ENCODE results near the gene KCNK4. TPM values are rescaled to one million over a fixed set of nuclear protein-coding genes. Genes with fewer than 3 reads are reported as not detected.

KCNK4 gene
- total RNA-seq, 1 donor from 2014 or later = 0.52 TPM

DNA sequence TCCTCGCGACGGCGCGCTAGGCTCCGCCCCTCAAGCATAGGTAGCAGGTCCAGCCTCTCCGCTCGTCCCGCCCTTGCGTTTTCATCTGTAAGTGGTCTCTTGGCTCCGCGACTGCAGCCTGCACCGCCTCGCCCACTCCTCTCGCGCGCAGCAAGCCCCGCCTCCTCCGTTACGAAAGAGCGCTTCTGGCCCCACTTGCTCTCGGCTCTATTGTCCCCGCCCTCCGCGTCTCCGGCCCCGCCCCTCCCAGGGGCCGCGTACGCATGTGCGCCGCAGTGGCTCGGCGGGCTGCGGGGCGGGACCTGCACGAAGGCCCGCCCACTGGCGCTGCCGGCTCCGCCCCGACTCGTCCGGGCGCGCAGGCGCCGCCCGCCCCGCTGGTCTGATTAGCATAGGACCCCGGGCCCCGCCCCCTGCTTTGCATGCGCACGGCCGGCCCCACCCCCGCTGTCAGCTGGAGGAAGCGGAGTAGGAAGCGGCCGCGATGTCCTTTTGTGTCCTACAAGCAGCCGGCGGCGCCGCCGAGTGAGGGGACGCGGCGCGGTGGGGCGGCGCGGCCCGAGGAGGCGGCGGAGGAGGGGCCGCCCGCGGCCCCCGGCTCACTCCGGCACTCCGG lies 14.1 kb downstream of the KCNK4 start, which contains the start of gene ESRRA:
Gene ESRRA, plus strand, starts transcription at position 450 of the 616 bp plus-strand sequence. CDS start 1,656 bp downstream, outside the sequence.
- Histone ChIP-seq H3K4me3 (ENCODE audit: insufficient read depth, low read depth, low read length) (peak within 1 kb of the TSS; percentile 73), H3K36me3 (ENCODE audit: insufficient read depth, low read length) (no peaks in the 10 kb centered on the region), H2AFZ (ENCODE audit: low read depth, low read length) (peak within 1 kb of the TSS; percentile 81), H3K4me1 (ENCODE audit: insufficient read depth, low read length) (peaks cover 20% of the 10 kb centered on the region), H3K4me2 (ENCODE audit: low read length) (peak within 1 kb of the TSS; percentile 95), H3K9me3 (ENCODE audit: insufficient read depth, low read depth, low read length) (no peaks in the 10 kb centered on the region), H3K79me2 (ENCODE audit: insufficient read depth, low read length) (peaks cover 19% of the 10 kb centered on the region), H3K9ac (ENCODE audit: low read length) (peak within 1 kb of the TSS; percentile 78), H3K27ac (ENCODE audit: low read depth, low read length) (peak within 1 kb of the TSS; percentile 56), H3K27me3 (ENCODE audit: insufficient read depth, low read length) (peaks cover 10% of the 10 kb centered on the region), H4K20me1 (ENCODE audit: insufficient read depth, low read length) (peaks cover 6% of the 10 kb centered on the region)
- DNase-seq (ENCODE audit: low read depth) (peak; percentile 86), FAIRE-seq (no peak)
- TF ChIP-seq EZH2 (IDR thresholded peaks at IDR 0.05; ENCODE audit: insufficient read depth, low read length) = no peak
- TF ChIP-seq, protein P1, sequence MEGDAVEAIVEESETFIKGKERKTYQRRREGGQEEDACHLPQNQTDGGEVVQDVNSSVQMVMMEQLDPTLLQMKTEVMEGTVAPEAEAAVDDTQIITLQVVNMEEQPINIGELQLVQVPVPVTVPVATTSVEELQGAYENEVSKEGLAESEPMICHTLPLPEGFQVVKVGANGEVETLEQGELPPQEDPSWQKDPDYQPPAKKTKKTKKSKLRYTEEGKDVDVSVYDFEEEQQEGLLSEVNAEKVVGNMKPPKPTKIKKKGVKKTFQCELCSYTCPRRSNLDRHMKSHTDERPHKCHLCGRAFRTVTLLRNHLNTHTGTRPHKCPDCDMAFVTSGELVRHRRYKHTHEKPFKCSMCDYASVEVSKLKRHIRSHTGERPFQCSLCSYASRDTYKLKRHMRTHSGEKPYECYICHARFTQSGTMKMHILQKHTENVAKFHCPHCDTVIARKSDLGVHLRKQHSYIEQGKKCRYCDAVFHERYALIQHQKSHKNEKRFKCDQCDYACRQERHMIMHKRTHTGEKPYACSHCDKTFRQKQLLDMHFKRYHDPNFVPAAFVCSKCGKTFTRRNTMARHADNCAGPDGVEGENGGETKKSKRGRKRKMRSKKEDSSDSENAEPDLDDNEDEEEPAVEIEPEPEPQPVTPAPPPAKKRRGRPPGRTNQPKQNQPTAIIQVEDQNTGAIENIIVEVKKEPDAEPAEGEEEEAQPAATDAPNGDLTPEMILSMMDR (IDR thresholded peaks at IDR 0.05; ENCODE audit: insufficient read depth, low read depth, low read length) = no peak
- peak within 1 kb of the TSS; percentile 94 for H3K4me3 Mint-ChIP-seq (ENCODE audit: unreplicated experiment)
- H3K4me1 Mint-ChIP-seq (ENCODE audit: low read depth, unreplicated experiment) = no peaks in the 10 kb centered on the region
- peak within 1 kb of the TSS; percentile 80 for H3K27ac Mint-ChIP-seq (ENCODE audit: unreplicated experiment)
- H3K27me3 Mint-ChIP-seq (ENCODE audit: low read depth, unreplicated experiment) = peaks cover 14% of the 10 kb centered on the region
- H3K36me3 Mint-ChIP-seq (ENCODE audit: low read depth, unreplicated experiment) = no peaks in the 10 kb centered on the region
- no peaks in the 10 kb centered on the region for H3K9me3 Mint-ChIP-seq (ENCODE audit: unreplicated experiment)

GRCh38 chr11:64305691-64306562 lies 14.8 kb downstream of the KCNK4 start:
- Histone ChIP-seq H3K27me3 (ENCODE audit: insufficient read depth, low read length) (peaks cover 2% of the 10 kb centered on the region), H4K20me1 (ENCODE audit: insufficient read depth, low read length) (peaks cover 6% of the 10 kb centered on the region), H2AFZ (ENCODE audit: low read depth, low read length) (peak overlapping the region; percentile 63), H3K4me2 (ENCODE audit: low read length) (peak overlapping the region; percentile 95), H3K79me2 (ENCODE audit: insufficient read depth, low read length) (peaks cover 22% of the 10 kb centered on the region), H3K4me3 (ENCODE audit: insufficient read depth, low read depth, low read length) (peak overlapping the region; percentile 73), H3K4me1 (ENCODE audit: insufficient read depth, low read length) (peaks cover 14% of the 10 kb centered on the region), H3K9ac (ENCODE audit: low read length) (peak overlapping the region; percentile 78), H3K9me3 (ENCODE audit: insufficient read depth, low read depth, low read length) (no peaks in the 10 kb centered on the region), H3K36me3 (ENCODE audit: insufficient read depth, low read length) (no peaks in the 10 kb centered on the region), H3K27ac (ENCODE audit: low read depth, low read length) (peak overlapping the region; percentile 6)
- Mint-ChIP-seq H3K27me3 (ENCODE audit: low read depth, unreplicated experiment) (peaks cover 8% of the 10 kb centered on the region), H3K27ac (ENCODE audit: unreplicated experiment) (peak overlapping the region; percentile 80), H3K4me1 (ENCODE audit: low read depth, unreplicated experiment) (peaks cover 1% of the 10 kb centered on the region), H3K9me3 (ENCODE audit: unreplicated experiment) (no peaks in the 10 kb centered on the region), H3K4me3 (ENCODE audit: unreplicated experiment) (peak overlapping the region; percentile 94), H3K36me3 (ENCODE audit: low read depth, unreplicated experiment) (no peaks in the 10 kb centered on the region)
- no peak for DNase-seq (ENCODE audit: low read depth)
- no peak for FAIRE-seq
- TF ChIP-seq, protein P1 (IDR thresholded peaks at IDR 0.05; ENCODE audit: insufficient read depth, low read depth, low read length) = peak; percentile 5
- TF ChIP-seq EZH2 (IDR thresholded peaks at IDR 0.05; ENCODE audit: insufficient read depth, low read length) = no peak

Data from astrocyte (in vitro differentiated cells and primary cell).